ENCODE measurements around the gene MPRIP.

Gene MPRIP

GRCh38 chr17:17053446-17054379 is 11.5 kb downstream of the MPRIP start:
- DNase-seq: no peak

GRCh38 chr17:17054636-17055035 is 12.4 kb downstream of the MPRIP start:
- no peak for DNase-seq

DNA sequence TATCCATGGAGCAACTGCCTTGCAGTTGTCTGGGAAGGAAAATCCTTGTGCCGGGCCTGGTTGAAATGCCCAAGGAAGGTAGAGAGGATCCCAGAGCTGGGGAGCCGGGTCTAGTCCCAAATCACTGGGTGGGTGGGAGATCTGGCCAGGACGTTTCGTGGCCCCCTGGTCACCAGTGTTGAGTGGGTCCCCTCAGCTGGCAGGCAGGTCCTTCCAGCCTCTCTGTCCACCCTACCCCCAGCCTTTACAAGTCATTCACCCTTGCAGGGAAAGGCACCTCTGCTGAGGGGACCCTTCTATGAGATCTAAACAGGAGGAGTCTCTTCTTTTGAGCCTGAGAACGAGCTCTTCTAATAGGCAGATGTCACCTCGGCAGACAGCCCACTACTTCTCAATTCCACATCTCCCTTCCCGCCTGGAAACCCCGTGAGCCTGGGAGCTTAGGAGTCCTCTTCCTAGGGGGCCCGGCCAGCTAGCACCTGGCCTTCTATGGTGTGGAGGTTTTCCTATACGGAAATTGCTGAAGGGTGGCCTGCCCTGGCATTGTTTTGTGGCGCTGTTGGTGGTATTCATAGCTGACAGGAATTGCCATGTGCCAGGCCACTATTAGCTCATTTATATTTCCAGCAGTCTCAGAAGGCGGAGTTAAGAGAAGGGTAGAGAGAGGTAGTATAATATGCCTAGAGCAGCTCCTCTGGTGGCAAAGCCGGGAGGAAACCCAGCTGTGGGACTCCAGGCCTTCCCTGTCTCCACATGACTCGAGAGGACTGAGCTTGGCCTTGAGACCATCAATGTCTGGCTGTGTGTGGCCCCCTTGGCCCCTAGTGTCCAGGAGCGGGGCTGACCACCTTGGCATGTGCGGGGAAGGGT is 13.3 kb downstream of the MPRIP start:
- no peak for DNase-seq

DNA sequence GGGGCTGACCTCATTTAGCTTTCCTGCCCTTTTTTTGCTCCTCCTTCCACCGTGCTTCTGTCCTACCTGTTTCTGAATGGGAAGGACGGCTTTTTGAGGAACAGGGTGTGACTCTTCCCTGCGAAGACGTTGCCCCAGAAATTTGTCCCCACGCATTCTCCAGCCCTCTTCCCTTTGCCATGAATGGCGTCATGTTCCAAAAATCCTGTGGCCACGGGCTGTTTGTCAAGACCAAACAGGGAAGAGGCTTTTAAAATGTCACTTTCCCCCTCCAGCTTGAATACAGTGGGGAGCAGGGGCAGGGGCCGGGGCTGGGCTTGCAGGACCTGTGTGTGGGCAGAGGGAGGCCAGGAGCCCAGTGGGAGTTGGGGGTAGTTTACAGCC is 13.9 kb downstream of the MPRIP start:
- DNase-seq: no peak

- no peak for DNase-seq
Measured at GRCh38 chr17:17057057-17057551, 14.8 kb downstream of the MPRIP start.

GRCh38 chr17:17058304-17058703 is 16.0 kb downstream of the MPRIP start:
- DNase-seq: no peak

DNA sequence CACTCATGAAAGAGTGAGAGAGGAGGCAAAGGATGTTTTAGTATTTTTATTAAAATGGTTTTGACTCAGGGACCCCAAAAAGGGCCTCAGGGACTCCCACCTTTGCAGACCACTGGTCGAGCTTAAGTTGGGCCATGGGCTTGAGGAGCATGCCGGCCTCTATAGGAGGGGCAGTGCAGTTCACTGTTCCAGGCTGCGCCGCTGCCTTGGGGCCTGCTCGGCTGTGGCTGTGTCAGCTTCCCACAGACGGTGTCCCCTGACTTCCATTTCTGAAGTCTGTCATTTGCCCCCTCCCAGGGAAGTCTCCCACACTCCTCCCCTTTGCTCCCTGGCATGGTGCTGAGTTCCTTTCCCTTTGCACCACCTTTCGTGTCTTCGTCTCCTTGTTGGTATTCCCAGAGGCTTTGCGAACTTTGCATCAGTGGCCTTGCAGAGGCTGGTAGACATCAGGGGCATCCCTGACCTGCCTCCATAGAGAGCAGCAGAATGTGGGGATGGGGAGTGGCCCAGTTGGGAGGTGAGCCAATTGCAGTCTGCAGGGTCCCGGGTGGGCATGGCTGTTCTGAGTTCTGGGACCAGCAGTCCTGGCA is 17.1 kb downstream of the MPRIP start:
- DNase-seq: no peak

GRCh38 chr17:17060001-17060922 is 18.0 kb downstream of the MPRIP start:
- no peak for DNase-seq

GRCh38 chr17:17060930-17061329 is 18.7 kb downstream of the MPRIP start:
- DNase-seq: no peak

DNA sequence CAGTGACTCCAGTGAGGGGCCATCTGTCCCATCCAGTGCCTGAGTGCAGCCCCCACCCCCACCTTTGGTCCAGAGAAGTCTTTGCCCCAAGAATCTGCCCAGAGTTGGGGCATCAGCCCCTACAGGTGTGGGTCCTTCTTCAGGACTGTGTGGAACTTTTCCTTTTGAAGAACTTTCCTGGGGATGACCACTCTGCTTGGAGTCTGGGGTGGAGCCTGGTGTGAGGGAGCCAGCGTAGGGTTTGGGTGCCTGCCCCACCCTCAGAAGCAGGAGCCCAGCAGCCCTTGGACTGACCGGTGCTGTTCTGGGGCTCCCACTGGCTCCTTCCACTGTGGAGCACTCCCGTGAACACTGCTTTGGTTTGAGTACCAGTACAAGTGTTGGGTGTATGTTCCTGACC is 19.3 kb downstream of the MPRIP start:
- no peak for DNase-seq

DNA sequence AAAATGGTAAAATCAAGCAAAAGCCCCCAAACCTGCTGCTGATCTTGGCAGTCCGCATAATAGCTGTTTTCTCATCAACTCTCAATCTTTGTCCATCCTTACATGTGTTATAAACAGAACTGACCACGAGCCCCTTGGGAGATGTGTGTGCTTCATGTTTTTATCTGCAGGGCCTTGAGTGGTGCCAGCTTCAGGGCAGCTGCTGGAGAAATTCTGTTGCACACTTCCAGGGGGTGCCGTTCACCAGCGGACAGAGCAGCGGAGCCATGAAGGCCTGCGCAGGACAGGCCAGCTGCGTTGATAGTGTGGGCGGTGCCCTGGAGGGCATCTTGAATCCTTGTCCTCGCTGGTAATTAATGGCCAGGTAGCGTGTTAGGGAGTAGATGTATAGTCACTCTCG is 20.1 kb downstream of the MPRIP start:
- DNase-seq: no peak

DNA sequence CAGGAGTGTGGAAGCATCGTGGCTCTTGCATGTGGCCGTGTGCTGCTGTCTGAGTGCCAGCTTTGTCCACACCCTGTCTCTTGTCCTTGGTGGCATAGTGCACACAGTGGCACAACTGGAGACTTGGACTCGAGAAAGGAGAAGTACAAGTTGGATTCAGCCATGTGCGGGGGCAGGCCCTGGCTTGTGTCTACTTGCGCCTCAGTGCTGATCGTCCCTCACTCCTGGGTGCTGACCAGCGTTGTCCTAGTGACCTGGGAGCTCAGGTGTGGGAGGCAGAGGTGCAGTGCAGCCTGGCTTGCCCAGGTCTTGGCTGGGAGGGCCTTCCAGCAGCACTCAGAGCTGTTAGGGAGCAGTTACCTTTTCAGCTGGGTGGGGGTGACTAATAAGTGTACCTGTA is 20.6 kb downstream of the MPRIP start:
- DNase-seq: no peak

DNA sequence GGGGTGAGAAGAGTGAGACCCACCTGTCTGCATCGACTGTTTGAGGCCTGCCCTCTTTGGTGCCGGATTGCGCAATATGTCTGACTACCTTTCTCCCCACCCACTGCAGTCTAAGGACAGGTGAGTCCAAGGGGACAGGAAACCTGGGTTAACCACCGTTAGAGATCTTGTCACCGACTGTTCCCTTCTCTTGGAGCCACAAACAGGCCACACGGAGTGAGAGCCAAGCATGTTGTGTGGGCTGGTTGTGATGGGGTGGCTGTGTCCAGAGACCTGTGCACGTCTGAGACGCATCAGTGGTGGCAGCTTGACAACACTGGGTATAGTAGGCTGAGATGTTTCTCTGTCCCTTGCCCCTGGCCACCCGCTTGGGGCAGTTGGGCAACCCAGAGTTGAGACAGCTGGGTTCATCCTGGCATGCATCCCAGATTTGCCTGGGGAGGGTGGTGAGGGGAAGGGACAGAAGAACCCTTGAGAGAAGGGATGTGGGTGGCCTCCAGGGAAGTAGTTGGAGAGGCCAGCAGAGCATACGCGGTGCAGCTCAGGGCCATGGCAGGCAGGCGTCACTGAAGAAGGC is 21.4 kb downstream of the MPRIP start:
- peak; percentile 32 for DNase-seq

DNA sequence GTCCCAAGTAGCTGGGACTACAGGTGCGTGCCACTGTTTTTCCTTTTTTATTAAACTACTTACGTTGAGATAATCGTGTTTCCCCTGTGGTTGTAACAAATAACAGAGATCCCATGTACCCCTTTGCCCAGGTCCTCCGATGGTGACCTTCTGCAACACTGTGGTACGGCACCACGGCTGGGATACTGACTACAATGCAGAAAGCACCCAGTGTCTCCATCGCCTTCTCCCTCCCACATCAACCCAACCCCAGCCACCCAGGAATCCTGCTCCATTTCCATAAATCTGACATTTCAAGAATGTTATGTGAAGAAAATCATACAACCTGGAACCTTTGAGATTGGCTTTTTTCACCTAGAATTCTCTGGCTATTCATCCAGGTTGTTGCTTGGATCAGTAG is 22.1 kb downstream of the MPRIP start:
- DNase-seq: no peak

GRCh38 chr17:17066021-17066420 is 23.8 kb downstream of the MPRIP start:
- DNase-seq: no peak

DNA sequence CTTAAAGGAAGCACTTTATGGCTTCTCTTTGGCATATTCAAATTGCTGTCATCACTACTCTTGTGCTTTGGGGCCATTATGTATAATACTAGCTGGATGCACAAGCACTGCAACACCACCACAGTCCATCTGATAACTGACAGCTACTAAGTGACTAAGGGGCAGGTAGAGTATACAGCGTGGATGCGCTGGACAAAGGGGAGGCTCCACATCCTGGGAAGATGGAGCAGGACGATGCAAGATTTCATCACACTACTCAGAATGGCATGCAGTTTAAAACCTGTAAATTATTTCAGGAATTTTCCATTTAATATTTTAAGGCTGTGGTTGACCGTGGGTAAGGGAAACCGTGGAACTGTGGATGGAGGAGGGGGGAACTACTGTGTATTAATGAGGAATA is 25.0 kb downstream of the MPRIP start:
- no peak for DNase-seq

GRCh38 chr17:17069849-17070248 is 27.6 kb downstream of the MPRIP start:
- DNase-seq: no peak

- no peak for DNase-seq
Measured at GRCh38 chr17:17070931-17071330, 28.7 kb downstream of the MPRIP start.

DNA sequence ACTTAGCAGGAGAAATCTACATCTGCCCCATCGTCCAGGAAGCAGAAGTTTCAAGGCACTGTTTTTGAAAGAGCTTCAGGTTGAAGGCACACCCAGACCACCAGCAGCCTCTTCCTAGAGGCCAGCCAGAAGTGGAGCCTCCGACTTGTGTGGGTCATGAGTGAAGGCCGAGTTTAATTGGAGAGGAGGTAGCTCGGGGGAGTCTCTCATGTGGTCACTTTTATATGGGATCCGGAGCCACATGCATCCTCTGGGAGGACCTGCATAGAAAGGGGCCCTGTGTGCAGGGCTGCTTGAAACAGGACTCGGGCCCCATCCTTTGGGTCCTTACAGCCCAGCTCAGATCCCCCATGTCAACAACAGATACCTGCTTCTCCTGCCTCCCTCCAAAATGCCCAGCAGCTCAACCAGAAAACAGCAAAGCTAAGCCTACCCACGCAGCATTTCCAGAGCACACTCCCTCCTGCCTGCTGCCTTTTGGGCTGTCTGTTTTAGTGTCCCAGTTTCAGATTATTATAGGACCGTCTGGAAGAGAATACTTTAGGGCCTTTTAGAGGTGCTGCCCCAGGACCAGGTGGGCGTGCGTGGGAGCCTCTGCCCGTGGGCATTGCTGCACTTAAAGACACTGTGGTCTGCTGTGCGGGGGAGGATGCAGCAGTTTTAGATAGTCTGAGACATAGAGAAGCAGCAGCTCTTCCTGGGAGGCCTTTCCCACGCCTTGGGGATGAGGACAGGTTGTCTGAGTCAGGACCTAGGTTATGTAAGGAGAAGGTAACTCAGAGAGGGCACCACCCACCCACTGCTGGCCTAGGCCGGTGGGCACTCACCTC is 29.5 kb downstream of the MPRIP start:
- DNase-seq: no peak

DNA sequence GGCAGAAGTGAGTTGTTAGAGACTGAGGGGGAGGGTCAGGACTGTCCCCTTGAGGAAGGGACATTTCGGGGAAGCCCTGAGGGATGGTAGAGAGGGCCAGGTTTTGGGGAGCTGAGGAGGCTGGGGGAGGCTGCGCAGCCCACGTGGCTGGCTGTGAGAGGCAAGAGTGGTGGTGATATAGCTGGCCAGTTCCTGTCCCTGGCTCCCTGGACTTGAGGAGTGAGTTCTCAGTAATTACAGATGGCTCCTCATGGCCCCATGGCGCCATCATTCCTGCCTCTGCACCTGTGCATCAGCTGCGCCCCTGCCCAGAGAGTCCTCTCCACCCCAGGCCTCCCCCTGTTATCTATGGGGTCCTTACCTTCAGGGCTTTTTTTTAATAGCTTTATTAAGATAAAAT is 30.3 kb downstream of the MPRIP start:
- no peak for DNase-seq

GRCh38 chr17:17073030-17073564 is 30.8 kb downstream of the MPRIP start:
- no peak for DNase-seq

All from hematopoietic multipotent progenitor cell treated with erythropoietin and hydrocortisone succinate and interleukin-3 and kit ligand, for 6 days (in vitro differentiated cells).